Fibroblast of gingiva (primary cell): ENCODE results near the gene ATP11A.

Source experiments
- DNase-seq: peaks from one replicate; pipeline ENCODE4 v3.0.0-alpha.2; 2011; ENCODE audit warnings: low read depth

Gene ATP11A

GRCh38 chr13:112761701-112762689, 72.2 kb downstream of the ATP11A start:
- DNase-seq: no peak

GRCh38 chr13:112762690-112763080, 72.8 kb downstream of the ATP11A start:
- DNase-seq: no peak

DNA sequence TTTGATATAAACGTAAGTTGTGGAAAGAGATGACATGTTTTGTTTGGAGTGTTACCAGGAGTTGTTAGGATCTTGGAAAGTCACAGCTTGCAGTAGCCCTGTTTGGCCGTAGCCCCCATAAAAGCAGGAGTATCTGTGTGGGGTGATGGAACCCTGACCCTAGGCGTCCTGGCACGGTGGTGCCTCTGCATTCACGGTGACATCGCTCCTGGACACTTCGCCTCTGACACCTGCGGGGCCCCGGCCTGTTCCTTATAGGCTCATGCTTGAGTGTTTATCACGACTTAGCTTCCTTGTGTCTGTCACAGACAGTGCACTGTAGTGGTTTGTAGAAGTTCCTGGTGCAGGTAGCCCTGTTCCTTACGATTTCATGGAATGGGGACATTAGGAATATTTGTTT, 74.2 kb downstream of the ATP11A start:
- DNase-seq: no peak

GRCh38 chr13:112764864-112765561, 75.2 kb downstream of the ATP11A start:
- no peak for DNase-seq

GRCh38 chr13:112765731-112766130, 75.9 kb downstream of the ATP11A start:
- DNase-seq: no peak

DNA sequence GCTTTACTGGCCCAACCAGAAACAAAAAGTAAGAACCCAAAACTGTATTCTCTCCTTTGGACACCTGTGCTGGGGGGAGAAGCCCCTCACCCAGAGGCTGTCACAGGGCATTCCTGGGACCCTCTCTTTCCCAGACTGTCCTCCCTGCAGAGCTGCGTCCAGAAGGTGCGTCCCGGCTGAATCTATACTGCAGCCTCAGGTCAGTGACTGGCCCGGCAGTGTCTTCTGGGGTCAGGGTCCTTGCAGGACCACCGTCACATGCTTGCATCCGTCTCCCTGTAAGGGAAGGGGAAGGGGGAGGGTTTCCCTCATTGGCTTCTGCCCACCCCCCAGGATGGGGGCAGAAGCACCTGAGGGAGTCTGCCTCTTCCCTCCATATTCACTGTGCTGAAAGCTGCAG, 76.5 kb downstream of the ATP11A start:
- DNase-seq: no peak

GRCh38 chr13:112767506-112768471, 78.0 kb downstream of the ATP11A start:
- no peak for DNase-seq

GRCh38 chr13:112768795-112769481, 79.1 kb downstream of the ATP11A start:
- DNase-seq: no peak

DNA sequence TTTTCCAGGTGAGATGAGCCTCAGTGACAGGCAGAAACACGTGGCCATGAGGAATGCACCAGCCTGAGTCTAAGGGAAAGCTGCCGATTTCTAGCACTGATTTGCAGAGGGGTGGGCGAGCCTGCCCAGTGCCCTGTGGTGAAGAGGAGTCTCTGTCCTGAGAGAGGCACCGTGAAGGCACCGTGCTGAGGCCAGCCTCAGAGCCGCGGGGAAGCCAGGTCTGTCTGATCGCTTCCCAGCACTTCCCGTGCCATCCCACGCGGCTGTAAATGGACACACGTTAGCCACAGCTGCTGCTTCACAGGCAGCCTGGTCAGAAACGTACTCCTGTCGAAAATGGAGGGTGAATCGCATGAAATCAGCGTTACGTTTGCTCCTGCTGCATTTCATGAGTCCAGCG, 79.8 kb downstream of the ATP11A start:
- no peak for DNase-seq

DNA sequence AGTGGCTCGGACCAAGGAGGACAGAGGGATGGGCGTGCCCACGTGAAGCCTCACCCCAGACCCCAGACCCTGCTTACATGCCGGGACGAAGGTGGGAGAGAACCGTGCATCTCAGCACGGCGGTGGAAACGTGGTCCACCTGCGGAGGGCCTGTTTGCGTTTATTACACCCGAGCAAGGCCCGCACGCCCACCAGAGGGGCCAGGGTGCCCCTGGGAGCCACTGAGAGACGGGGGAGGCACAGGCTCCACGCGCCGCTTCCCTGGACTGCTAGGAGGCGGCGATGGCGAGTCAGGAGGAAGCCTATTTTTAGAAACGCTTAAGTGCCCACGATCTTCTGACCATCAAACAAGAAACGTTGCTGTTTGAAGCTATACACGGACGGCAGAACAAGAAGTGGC, 80.7 kb downstream of the ATP11A start:
- DNase-seq: no peak

DNA sequence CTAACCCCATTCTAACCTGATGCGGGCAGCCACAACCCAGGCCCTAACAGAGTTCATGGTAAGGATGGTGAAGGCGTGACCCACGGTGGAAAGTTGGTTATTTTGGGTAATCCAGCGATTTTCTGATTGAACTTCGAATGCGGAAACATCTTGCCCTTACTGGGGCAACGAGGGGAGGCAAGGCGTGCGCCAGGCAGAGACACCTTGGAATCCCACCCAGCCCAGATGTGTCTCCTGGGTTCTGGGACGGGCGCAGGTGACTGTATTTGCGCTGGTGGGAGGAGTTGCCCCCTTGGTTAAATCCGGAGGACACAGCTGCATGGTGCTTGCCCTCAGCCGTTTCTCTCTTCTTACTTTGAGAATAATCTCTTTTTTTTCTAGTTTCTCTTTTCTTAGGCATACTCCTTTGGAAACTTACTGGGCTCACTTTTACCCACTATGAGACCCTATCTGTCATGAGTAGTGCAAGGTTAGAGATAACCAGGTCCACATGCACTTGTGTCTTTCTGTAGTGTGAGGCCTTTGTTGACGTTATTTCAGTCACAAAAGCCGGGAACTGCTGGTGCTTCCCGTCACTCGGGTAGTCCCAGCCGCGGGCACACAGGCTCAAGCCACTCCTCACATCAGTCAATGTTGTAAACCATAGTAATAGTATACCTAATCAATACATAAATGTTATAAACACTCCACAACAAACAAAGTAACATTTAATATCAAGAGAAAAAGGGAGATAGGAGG, 81.5 kb downstream of the ATP11A start:
- no peak for DNase-seq

- no peak for DNase-seq
These were observed 82.2 kb downstream of the ATP11A start for GRCh38 chr13:112771877-112772538.

GRCh38 chr13:112772539-112772909, 82.7 kb downstream of the ATP11A start:
- no peak for DNase-seq

GRCh38 chr13:112772929-112773328, 83.1 kb downstream of the ATP11A start:
- DNase-seq: no peak

DNA sequence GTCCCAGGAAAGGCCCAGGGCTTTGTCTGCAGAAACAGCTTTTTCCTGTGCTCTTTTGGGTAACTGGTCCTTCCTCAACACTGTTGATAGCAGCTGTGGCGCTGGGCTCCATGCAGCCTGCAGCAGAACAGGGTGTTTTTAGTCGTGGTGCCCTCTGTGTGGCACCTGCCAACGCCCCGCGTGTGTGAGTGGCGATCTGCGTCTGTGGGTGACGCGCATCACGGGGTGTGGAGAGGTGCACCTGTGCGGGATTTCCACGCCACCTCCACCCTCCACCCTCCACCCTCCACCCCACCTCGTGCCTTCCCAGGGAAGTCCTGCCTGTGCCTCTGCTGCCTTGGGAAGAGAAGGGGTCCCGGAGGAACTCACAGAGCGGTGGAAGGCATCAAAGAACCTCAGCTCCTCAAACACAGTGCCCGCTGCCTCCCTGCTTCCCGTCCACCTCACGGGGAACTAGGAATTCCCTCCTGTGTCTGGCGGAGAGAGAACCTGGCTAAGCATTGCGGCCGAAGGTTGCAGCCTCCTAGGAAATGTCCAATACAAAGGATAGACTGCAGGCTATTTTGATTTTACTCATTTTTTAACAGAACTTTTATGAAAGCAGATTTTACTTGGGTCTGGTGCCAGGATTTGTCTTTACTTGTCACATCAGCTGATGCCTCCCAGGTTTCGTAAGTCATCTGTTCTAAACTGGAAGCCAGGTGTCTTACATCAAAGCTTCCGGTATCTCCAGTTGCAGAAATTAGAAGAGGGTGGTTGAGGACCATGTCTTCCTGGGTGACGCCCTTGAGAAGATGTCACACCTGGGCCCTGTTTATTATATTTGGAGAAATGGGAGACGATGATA, 84.0 kb downstream of the ATP11A start:
- DNase-seq: no peak

- DNase-seq: no peak
These were observed 84.6 kb downstream of the ATP11A start for GRCh38 chr13:112774448-112774792.

DNA sequence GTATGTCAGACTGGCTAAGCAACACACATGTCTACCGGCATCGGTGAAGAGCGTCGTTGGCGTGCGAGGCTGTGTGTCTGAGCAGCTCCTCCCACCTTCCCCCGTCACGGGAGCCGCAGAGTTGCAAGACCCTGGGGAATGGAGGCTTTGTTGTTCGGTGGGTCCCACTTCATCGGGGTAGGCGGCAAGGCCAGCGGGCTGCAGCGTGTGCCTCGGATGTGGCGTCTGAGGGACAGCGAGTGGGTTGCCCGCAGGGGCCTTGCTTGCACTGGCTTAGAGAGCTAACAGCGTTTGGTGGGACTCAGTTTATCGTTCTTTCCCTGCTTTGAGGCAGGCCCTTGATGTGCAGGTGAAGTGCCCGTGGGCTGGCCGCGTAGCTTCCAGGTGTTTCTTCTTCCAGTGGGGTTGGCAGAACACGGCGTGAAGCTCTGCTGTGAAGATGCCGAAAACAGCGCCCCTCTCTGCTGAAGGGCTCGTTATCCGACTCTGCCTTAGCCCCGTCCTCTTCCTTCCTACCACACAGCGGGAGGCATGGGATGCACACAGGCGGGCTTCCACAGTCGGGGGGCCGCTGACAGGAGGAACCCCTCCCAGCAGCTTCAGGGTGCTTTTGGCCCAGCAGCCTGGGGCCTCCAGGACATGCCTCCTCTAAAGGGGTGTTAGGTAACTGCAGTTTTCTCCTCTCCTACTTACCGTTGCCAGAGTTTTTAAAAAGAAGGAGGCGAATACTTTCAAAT, 85.2 kb downstream of the ATP11A start:
- no peak for DNase-seq

GRCh38 chr13:112775791-112776279, 86.0 kb downstream of the ATP11A start:
- no peak for DNase-seq

GRCh38 chr13:112776354-112776753, 86.5 kb downstream of the ATP11A start:
- no peak for DNase-seq
